OCI-LY1 (cell line): ENCODE results near the gene MCU.

Experiments used
- H2AFZ ChIP-seq: fragments of 200-600 bp; sonication (generic), shearing (Covaris generic); 2 replicates; pipeline ENCODE4 v1.6.0; 2014; ENCODE audit warnings: antibody characterized with exemption, mild to moderate bottlenecking, low read length
- H3F3A ChIP-seq: fragments of 200-600 bp; sonication (generic), shearing (Covaris generic); 2 replicates; pipeline ENCODE4 v1.6.0; 2014; ENCODE audit warnings: mild to moderate bottlenecking, antibody characterized with exemption, low read length, moderate library complexity; ENCODE audit not compliant: insufficient read depth
- H3K27ac ChIP-seq: fragments of 200-600 bp; sonication (generic); 2 replicates; pipeline ENCODE4 v1.5.1; 2014; ENCODE audit warnings: low read length, mixed run types, mild to moderate bottlenecking, low read depth; ENCODE audit not compliant: poor library complexity, severe bottlenecking
- H3K27me3 ChIP-seq: fragments of 200-600 bp; sonication (generic); 2 replicates; pipeline ENCODE4 v1.6.0; 2014; ENCODE audit warnings: antibody characterized with exemption, mild to moderate bottlenecking, low read length, moderate library complexity; ENCODE audit not compliant: insufficient read depth
- H3K36me3 ChIP-seq: fragments of 200-600 bp; sonication (generic); 2 replicates; pipeline ENCODE4 v1.6.1; 2014; ENCODE audit warnings: mild to moderate bottlenecking, antibody characterized with exemption, low read length, moderate library complexity, mixed read lengths; ENCODE audit not compliant: insufficient read depth
- H3K4me1 ChIP-seq: fragments of 200-600 bp; sonication (generic); 2 replicates; pipeline ENCODE4 v1.5.1; 2014; ENCODE audit warnings: mild to moderate bottlenecking, low read length, moderate library complexity; ENCODE audit not compliant: insufficient read depth, severe bottlenecking
- H3K4me2 ChIP-seq: fragments of 200-600 bp; sonication (generic), shearing (Covaris generic); 2 replicates; pipeline ENCODE4 v1.6.1; 2014; ENCODE audit warnings: low read length
- H3K4me3 ChIP-seq: fragments of 200-600 bp; sonication (generic); 2 replicates; pipeline ENCODE4 v1.5.1; 2014; ENCODE audit warnings: low read length, low read depth, mild to moderate bottlenecking, mixed read lengths; ENCODE audit not compliant: poor library complexity, severe bottlenecking
- H3K79me2 ChIP-seq: fragments of 200-600 bp; shearing (Covaris generic); 2 replicates; pipeline ENCODE4 v1.6.1; 2016; ENCODE audit warnings: mixed run types, low read length, mixed read lengths; ENCODE audit not compliant: insufficient read depth
- H3K9ac ChIP-seq: fragments of 200-600 bp; sonication (generic), shearing (Covaris generic); 2 replicates; pipeline ENCODE4 v1.6.1; 2014; ENCODE audit warnings: mild to moderate bottlenecking, low read length, mixed read lengths
- H3K9me2 ChIP-seq: fragments of 200-600 bp; sonication (generic), shearing (Covaris generic); 2 replicates; pipeline ENCODE4 v1.6.1; 2014; ENCODE audit warnings: low read depth, mild to moderate bottlenecking, low read length, mixed read lengths
- H3K9me3 ChIP-seq: fragments of 200-600 bp; shearing (Covaris generic); 2 replicates; pipeline ENCODE4 v1.6.1; 2014; ENCODE audit warnings: low read length, mixed read lengths
- H4K20me1 ChIP-seq: fragments of 200-600 bp; sonication (generic), shearing (Covaris generic); 2 replicates; pipeline ENCODE4 v1.6.0; 2016; ENCODE audit warnings: mild to moderate bottlenecking, low read length; ENCODE audit not compliant: insufficient read depth
- EZH2 ChIP-seq: fragments of 200-600 bp; sonication (generic), shearing (Covaris generic); IDR thresholded peaks from 2 replicates; pipeline ENCODE4 v1.8.0; 2017; ENCODE audit warnings: borderline replicate concordance, mixed run types, mild to moderate bottlenecking, antibody characterized with exemption, low read length, moderate library complexity, mixed read lengths
- TF ChIP-seq, protein P1 (sequence below): fragments of 200-600 bp; sonication (generic), shearing (Covaris generic); IDR thresholded peaks from 2 replicates; pipeline ENCODE4 v1.5.1; 2017; ENCODE audit warnings: mild to moderate bottlenecking, antibody characterized with exemption, low read length, moderate library complexity, mixed read lengths

The MCU gene

DNA sequence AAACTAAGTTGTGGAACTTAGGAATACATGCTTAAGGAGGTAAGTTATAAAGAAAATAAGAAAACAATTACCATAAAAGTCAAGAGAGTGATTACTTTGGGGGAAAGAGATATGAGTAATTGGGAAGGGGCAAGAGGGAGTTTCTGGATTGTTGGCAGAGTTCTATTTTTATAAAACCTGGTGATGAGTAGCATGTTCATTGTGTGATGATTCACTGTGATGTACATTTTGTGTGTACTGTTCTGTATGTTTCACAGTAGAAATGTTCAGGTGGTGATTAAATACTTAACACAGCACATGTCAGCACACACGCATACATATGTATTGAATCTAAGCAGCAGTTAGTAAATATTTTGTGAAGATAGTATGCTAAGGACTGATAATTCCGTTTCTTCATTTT is 191.9 kb downstream of the MCU start:
- Histone ChIP-seq H3K9ac (no peak overlapping the region), H4K20me1 (no peaks in the 10 kb centered on the region), H3K4me2 (no peak overlapping the region), H3K36me3 (peaks cover 25% of the 10 kb centered on the region), H3K4me3 (no peak overlapping the region), H3K79me2 (no peaks in the 10 kb centered on the region), H3K4me1 (no peaks in the 10 kb centered on the region), H2AFZ (no peak overlapping the region), H3F3A (no peaks in the 10 kb centered on the region), H3K9me3 (no peaks in the 10 kb centered on the region), H3K9me2 (no peaks in the 10 kb centered on the region), H3K27ac (no peak overlapping the region), H3K27me3 (no peaks in the 10 kb centered on the region)
- no peak for TF ChIP-seq EZH2
- TF ChIP-seq, protein P1, sequence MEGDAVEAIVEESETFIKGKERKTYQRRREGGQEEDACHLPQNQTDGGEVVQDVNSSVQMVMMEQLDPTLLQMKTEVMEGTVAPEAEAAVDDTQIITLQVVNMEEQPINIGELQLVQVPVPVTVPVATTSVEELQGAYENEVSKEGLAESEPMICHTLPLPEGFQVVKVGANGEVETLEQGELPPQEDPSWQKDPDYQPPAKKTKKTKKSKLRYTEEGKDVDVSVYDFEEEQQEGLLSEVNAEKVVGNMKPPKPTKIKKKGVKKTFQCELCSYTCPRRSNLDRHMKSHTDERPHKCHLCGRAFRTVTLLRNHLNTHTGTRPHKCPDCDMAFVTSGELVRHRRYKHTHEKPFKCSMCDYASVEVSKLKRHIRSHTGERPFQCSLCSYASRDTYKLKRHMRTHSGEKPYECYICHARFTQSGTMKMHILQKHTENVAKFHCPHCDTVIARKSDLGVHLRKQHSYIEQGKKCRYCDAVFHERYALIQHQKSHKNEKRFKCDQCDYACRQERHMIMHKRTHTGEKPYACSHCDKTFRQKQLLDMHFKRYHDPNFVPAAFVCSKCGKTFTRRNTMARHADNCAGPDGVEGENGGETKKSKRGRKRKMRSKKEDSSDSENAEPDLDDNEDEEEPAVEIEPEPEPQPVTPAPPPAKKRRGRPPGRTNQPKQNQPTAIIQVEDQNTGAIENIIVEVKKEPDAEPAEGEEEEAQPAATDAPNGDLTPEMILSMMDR, result no peak

GRCh38 chr10:72885953-72886352 is 194.0 kb downstream of the MCU start:
- H3K27me3 ChIP-seq, result no peaks in the 10 kb centered on the region
- no peaks in the 10 kb centered on the region for H4K20me1 ChIP-seq
- peaks cover 19% of the 10 kb centered on the region; the same call in 1 of the 2 replicates for H3K36me3 ChIP-seq
- H3F3A ChIP-seq, result no peaks in the 10 kb centered on the region
- no peak overlapping the region for H3K9ac ChIP-seq
- no peak overlapping the region for H3K4me2 ChIP-seq
- no peaks in the 10 kb centered on the region for H3K9me2 ChIP-seq
- no peak overlapping the region for H3K4me3 ChIP-seq
- no peak for TF ChIP-seq EZH2
- TF ChIP-seq, protein P1, result no peak
- H3K27ac ChIP-seq, result no peak overlapping the region
- no peaks in the 10 kb centered on the region for H3K79me2 ChIP-seq
- no peak overlapping the region for H2AFZ ChIP-seq
- H3K4me1 ChIP-seq, result no peaks in the 10 kb centered on the region
- H3K9me3 ChIP-seq, result no peaks in the 10 kb centered on the region

DNA sequence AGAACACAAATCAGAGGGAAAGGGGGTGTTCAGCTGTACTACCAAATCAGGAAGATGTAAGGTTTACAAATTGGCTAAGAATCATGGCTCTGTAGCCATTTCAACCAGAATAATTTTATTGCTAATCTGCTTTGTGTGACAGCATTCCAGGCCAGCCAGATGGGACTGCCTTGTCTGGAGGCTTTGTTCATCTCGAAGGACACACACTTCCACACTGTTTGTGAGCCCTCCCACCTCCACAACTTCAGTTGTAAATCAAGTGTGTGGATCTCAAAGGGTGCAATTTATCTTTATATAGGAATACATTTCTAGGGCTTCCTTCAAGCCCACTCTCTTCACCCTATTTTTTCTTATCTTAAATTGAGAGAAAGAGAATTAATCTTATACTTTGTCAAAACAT is 194.7 kb downstream of the MCU start:
- no peaks in the 10 kb centered on the region for H3K9me3 ChIP-seq
- no peak overlapping the region for H3K4me2 ChIP-seq
- no peaks in the 10 kb centered on the region for H3K9me2 ChIP-seq
- H3K79me2 ChIP-seq, result no peaks in the 10 kb centered on the region
- no peak overlapping the region for H3K4me3 ChIP-seq
- TF ChIP-seq, protein P1, result no peak
- TF ChIP-seq EZH2, result no peak
- no peak overlapping the region for H2AFZ ChIP-seq
- no peaks in the 10 kb centered on the region for H4K20me1 ChIP-seq
- peaks cover 19% of the 10 kb centered on the region; the same call in 1 of the 2 replicates for H3K36me3 ChIP-seq
- no peaks in the 10 kb centered on the region for H3K4me1 ChIP-seq
- H3K9ac ChIP-seq, result no peak overlapping the region
- no peaks in the 10 kb centered on the region for H3K27me3 ChIP-seq
- no peak overlapping the region for H3K27ac ChIP-seq
- H3F3A ChIP-seq, result no peaks in the 10 kb centered on the region
